HL-60 (cell line): Measurements from ENCODE around the gene ANKFN1.

ENCODE experiments used
- DNase-seq, 2 experiments: peaks; one replicate each; pipeline ENCODE4 v3.0.0-alpha.2; 2010 to 2020; ENCODE audit warnings: low read depth in 1 of 2, low spot score in 1 of 2
- H3K27ac ChIP-seq: fragments of 250-450 bp; sonication (Bioruptor Pico); replicated peaks from 2 replicates; pipeline ENCODE4 v1.5.1; 2020; ENCODE audit warnings: mild to moderate bottlenecking, moderate library complexity
- H3K27me3 ChIP-seq: fragments of 250-450 bp; sonication (Bioruptor Pico); 2 replicates; pipeline ENCODE4 v1.5.1; 2021; ENCODE audit warnings: mild to moderate bottlenecking, moderate library complexity; ENCODE audit not compliant: insufficient read depth, poor library complexity, severe bottlenecking
- H3K4me3 ChIP-seq: replicated peaks from 2 replicates; pipeline ENCODE4 v1.5.1; 2011; ENCODE audit warnings: mild to moderate bottlenecking, control low read depth, low read length; ENCODE audit not compliant: insufficient read depth
- CTCF ChIP-seq: IDR thresholded peaks from one replicate; pipeline ENCODE4 v1.5.1; 2011; ENCODE audit warnings: low read length, control low read depth, inconsistent platforms; ENCODE audit not compliant: insufficient read depth
- GABPA ChIP-seq: IDR thresholded peaks from 2 replicates; pipeline ENCODE4 v1.6.1; 2012; ENCODE audit warnings: low read depth
- POLR2AphosphoS5 ChIP-seq: IDR thresholded peaks from 2 replicates; pipeline ENCODE4 v1.6.1; 2012; ENCODE audit warnings: low read depth
- REST ChIP-seq: IDR thresholded peaks from 2 replicates; pipeline ENCODE4 v1.6.1; 2012; ENCODE audit warnings: low read depth; ENCODE audit not compliant: insufficient replicate concordance
- SPI1 ChIP-seq: IDR thresholded peaks from 2 replicates; pipeline ENCODE4 v1.6.1; 2012; ENCODE audit warnings: low read depth, mild to moderate bottlenecking, borderline replicate concordance

ANKFN1 gene

GRCh38 chr17:56110463-56111135 lies 42.7 kb upstream of the ANKFN1 start:
- H3K4me3 ChIP-seq, result no peak overlapping the region
- TF ChIP-seq CTCF (no peak), REST (no peak), POLR2AphosphoS5 (no peak), GABPA (no peak), SPI1 (no peak)
- no peak overlapping the region for H3K27ac ChIP-seq
- DNase-seq, result no peak
- peaks cover 2% of the 10 kb centered on the region for H3K27me3 ChIP-seq

- Histone ChIP-seq H3K4me3 (no peak overlapping the region), H3K27me3 (no peaks in the 10 kb centered on the region), H3K27ac (no peak overlapping the region)
- DNase-seq, result no peak
- TF ChIP-seq GABPA (no peak), REST (no peak), POLR2AphosphoS5 (no peak), CTCF (no peak), SPI1 (no peak)
Observed at GRCh38 chr17:56111706-56112485, 41.4 kb upstream of the ANKFN1 start.

- no peak overlapping the region for H3K27ac ChIP-seq
- H3K27me3 ChIP-seq, result no peaks in the 10 kb centered on the region
- H3K4me3 ChIP-seq, result no peak overlapping the region
- no peak for TF ChIP-seq SPI1
- TF ChIP-seq GABPA, result no peak
- no peak for TF ChIP-seq REST
- no peak for TF ChIP-seq POLR2AphosphoS5
- TF ChIP-seq CTCF, result no peak
- no peak for DNase-seq
Observed at GRCh38 chr17:56113486-56113885, 39.8 kb upstream of the ANKFN1 start.
